Fibroblast of skin of abdomen (primary cell): ENCODE results near the gene WDR48. TPM values are rescaled to one million over a fixed set of nuclear protein-coding genes. Genes with fewer than 3 reads are reported as not detected.
"Not testable (repeated sequence)": the region's sequence is repeated elsewhere in the genome, so short reads cannot be mapped to it uniquely, and the experiment has no call there.

ENCODE experiments used
- DNase-seq: peaks from one replicate; pipeline ENCODE4 v3.0.0-alpha.2; 2013
- polyA plus RNA-seq, 2 experiments: library from polyadenylated mRNA; unstranded; fragments of 120-200 nt; gene quantifications; one replicate each; pipeline ENCODE4 v1.2.1, GENCODE V29; 2013; ENCODE audit not compliant: insufficient read length in 2 of 2

Gene WDR48
- polyA plus RNA-seq (2013, experiment 1 of 2; ENCODE audit: insufficient read length) = 26.3 TPM
- polyA plus RNA-seq (2013, experiment 2 of 2; ENCODE audit: insufficient read length) = 27.0 TPM

GRCh38 chr3:39051649-39052561 lies at the start of gene WDR48, which contains the start of gene SCN11A:
Gene WDR48 (plus strand): TSS chr3:39052016. CDS start chr3:39052026, 10 bp downstream.
Gene SCN11A (minus strand): TSS chr3:39051944. CDS start chr3:38950362, 101,582 bp downstream.
- DNase-seq = peak; percentile 91

GRCh38 chr3:39005295-39005694 lies 46.5 kb upstream of the WDR48 start:
- DNase-seq = no peak

- no peak for DNase-seq
These were observed 40.6 kb upstream of the WDR48 start for GRCh38 chr3:39011191-39011736.

GRCh38 chr3:39013289-39013688 lies 38.5 kb upstream of the WDR48 start:
- peak; percentile 4 for DNase-seq

GRCh38 chr3:39013921-39014509 lies 37.8 kb upstream of the WDR48 start:
- DNase-seq = no peak

GRCh38 chr3:39015418-39015817 lies 36.4 kb upstream of the WDR48 start:
- no peak for DNase-seq

GRCh38 chr3:39019299-39019698 lies 32.5 kb upstream of the WDR48 start:
- DNase-seq = no peak

- no peak for DNase-seq
These were observed 30.8 kb upstream of the WDR48 start for GRCh38 chr3:39021029-39021428.

GRCh38 chr3:39021465-39022285 lies 30.1 kb upstream of the WDR48 start:
- no peak for DNase-seq

- no peak for DNase-seq
These were observed 29.6 kb upstream of the WDR48 start for GRCh38 chr3:39022286-39022630.

GRCh38 chr3:39024497-39024896 lies 27.3 kb upstream of the WDR48 start:
- DNase-seq = no peak

- DNase-seq = no peak
These were observed 26.4 kb upstream of the WDR48 start for GRCh38 chr3:39025222-39025970.

- DNase-seq = no peak
These were observed 23.3 kb upstream of the WDR48 start for GRCh38 chr3:39028546-39028945.

GRCh38 chr3:39029556-39029955 lies 22.3 kb upstream of the WDR48 start:
- no peak for DNase-seq

GRCh38 chr3:39038165-39038564 lies 13.7 kb upstream of the WDR48 start:
- DNase-seq = peak; percentile 87

GRCh38 chr3:39050029-39050428 lies 1.8 kb upstream of the WDR48 start:
- DNase-seq = no peak

- no peak for DNase-seq
These were observed 767 bp downstream of the WDR48 start for GRCh38 chr3:39052583-39052982.

GRCh38 chr3:39053696-39054095 lies 1.9 kb downstream of the WDR48 start:
- DNase-seq = no peak

- DNase-seq = no peak
These were observed 4.3 kb downstream of the WDR48 start for GRCh38 chr3:39056151-39056550.

- DNase-seq = not testable (repeated sequence)
These were observed 9.4 kb downstream of the WDR48 start for GRCh38 chr3:39061228-39061627.

GRCh38 chr3:39062180-39062579 lies 10.4 kb downstream of the WDR48 start:
- no peak for DNase-seq

- no peak for DNase-seq
These were observed 11.3 kb downstream of the WDR48 start for GRCh38 chr3:39063143-39063542.
